GM19238 (cell line): ENCODE results near the gene MPV17L.
"Not testable (repeated sequence)": the region's sequence is repeated elsewhere in the genome, so short reads cannot be mapped to it uniquely, and the experiment has no call there.

Source experiments
- DNase-seq: peaks from one replicate; pipeline ENCODE4 v3.0.0; 2011; ENCODE audit warnings: low spot score; ENCODE audit not compliant: insufficient read length

The MPV17L gene

DNA sequence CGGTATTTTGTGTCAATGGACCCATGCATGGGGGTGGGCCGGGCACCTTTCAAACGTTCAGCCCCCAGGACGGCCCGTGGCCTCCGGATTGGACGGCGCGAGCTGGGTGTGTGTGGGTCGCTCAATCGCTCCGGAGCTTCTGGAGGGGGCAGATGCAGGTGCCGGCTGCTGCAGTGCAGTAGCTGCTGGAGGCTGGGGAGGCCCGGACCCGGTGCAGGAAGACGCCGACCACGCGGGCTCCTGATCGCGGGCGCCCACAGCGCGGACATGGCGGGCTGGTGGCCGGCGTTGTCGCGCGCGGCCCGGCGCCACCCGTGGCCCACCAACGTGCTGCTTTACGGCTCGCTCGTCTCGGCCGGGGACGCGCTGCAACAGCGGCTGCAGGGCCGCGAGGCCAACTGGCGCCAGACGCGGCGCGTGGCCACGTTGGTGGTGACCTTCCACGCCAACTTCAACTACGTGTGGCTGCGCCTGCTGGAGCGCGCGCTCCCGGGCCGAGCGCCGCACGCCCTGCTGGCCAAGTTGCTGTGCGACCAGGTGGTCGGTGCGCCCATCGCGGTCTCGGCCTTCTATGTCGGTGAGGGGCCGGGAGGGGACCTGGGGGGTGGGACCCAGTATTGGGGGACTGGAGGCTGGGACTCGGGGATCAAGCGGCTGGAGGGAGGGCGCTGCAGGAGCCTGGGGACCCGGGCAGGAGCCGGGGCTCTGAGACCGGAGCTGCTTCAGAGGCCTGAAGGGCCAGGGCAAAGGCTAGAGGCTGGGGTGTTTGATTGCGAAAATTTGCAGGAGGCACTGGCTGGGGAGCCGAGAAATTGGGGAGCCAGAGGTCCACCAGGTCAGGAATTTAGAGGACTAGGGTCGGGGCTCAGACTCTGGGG lies at the start of gene MPV17L:
MPV17L (plus strand) TSS at position 124 of the 878 bp plus-strand sequence; CDS start at position 268, 144 bp downstream.
- not testable (repeated sequence) for DNase-seq

DNA sequence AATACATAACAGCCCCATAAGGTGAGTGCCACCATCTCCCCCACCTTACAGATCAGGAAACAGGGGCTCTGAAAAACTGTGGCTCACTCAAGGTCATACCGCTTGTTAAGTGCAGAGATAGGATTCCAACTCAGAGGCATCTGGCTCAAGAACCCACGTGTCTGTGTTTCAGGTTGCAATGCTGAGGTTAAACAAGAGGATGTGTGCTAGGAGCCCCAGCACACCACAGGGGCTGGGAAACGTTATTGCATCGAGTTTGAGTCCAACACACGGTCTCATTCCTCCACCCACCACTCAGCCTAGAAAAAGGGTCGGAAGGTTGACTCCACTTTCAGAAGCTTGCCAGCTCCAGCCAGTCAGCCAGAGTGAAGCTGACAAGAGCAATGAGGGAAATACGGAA lies 46.8 kb upstream of the MPV17L start:
- DNase-seq, result not testable (repeated sequence)

DNA sequence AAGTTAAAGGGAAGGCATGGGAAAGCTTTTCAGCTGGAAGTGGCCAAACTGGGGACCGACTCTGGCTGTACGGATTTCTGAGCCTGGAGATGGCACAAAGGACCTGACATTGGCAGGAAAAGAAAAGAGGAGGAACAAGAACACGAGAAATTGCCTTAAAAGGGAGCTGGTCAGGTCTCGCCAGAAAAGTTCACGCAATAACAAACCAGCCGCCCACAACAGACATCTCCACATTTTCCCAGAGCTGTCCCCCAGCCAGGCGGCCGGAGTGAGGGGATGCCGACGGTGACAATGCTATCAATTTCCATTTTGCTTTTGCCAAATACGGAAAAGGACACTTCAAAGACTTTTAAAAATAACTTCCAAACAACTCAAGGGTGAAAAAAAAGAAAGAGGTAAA lies 44.3 kb upstream of the MPV17L start:
- DNase-seq, result not testable (repeated sequence)

- not testable (repeated sequence) for DNase-seq
Observed at GRCh38 chr16:15351745-15352144, 43.8 kb upstream of the MPV17L start.

- DNase-seq, result not testable (repeated sequence)
Observed at GRCh38 chr16:15352852-15353251, 42.7 kb upstream of the MPV17L start.

GRCh38 chr16:15354846-15355245 lies 40.7 kb upstream of the MPV17L start:
- DNase-seq, result not testable (repeated sequence)

GRCh38 chr16:15357495-15357894 lies 38.1 kb upstream of the MPV17L start:
- DNase-seq, result not testable (repeated sequence)

DNA sequence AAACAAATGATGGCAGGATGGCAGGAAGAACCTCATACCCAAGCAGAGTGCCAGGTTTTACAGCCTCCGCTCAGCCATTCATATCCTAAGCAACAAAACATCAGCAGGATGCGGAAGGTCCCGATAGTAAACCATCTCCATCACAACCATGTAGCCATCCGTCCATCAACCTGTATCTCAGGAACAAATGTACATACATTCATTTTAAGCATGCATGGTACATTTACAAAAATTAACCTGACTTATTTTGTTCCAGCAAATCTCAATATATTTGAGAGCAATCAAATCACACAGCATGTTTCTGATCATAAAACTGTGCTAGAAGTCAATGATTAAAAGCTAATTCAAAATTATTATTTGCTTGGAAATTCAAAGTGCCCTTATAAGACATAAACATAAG lies 17.4 kb upstream of the MPV17L start, which contains the start of gene NPIPA5:
NPIPA5 (minus strand) TSS at position 101 of the 400 bp plus-strand sequence; CDS start at position 101, 0 bp downstream.
- DNase-seq, result not testable (repeated sequence)

DNA sequence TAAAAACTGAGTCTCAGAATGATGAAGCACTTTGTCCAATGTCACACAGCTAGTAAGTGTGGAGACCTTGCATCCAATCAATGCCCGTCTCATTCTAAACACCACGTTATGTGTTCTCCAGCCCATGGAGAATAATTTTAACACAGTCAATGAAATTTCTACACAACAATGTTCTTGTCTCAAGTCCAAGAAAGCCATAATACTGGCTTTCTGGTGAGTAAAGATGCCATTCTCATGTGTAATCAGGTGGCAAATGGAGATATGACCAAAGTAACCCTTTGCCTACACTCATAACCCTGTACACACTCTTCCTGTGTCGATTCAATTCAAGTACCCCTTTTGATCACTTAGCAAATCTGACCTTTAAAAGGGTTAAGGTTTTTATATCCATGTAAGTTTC lies 12.7 kb upstream of the MPV17L start:
- not testable (repeated sequence) for DNase-seq

DNA sequence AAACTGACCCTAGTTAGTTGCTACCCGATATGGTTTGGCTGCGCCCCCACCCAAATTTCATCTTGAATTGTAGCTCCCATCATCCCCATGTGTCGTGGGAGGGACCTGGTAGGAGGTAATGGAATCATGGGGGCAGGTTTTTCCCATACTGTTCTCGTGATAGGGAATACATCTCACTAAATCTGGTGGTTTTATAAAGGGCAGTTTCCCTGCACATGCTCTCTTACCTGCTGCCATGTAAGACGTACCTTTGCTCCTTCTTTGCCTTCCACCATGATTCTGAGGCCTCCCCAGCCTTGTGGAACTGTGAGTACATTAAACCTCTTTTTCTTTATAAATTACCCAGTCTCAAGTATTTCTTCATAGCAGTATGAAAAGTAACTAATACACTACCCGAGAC lies 7.5 kb upstream of the MPV17L start:
- not testable (repeated sequence) for DNase-seq

DNA sequence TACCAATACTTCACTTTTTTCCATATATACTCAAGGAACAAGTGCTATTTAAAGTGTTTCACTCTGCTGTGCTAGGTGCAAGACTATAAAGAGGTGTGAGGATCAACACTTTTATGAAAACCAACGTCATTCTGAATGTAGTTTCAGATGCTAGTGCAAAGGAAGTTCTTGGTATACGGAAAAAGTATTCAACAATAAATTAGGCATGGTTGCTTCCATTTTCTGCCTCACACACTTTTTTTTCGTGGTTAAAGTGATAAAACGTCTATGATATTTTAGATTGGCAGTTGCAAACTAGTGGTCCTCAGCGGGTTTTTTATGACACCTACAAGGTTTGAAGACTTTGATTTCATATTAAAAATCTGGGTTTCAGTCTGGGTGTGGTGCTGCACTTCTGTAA lies 5.6 kb upstream of the MPV17L start:
- not testable (repeated sequence) for DNase-seq

GRCh38 chr16:15393025-15393424 lies 2.5 kb upstream of the MPV17L start:
- not testable (repeated sequence) for DNase-seq

GRCh38 chr16:15396509-15396829 lies 915 bp downstream of the MPV17L start:
- DNase-seq, result not testable (repeated sequence)

DNA sequence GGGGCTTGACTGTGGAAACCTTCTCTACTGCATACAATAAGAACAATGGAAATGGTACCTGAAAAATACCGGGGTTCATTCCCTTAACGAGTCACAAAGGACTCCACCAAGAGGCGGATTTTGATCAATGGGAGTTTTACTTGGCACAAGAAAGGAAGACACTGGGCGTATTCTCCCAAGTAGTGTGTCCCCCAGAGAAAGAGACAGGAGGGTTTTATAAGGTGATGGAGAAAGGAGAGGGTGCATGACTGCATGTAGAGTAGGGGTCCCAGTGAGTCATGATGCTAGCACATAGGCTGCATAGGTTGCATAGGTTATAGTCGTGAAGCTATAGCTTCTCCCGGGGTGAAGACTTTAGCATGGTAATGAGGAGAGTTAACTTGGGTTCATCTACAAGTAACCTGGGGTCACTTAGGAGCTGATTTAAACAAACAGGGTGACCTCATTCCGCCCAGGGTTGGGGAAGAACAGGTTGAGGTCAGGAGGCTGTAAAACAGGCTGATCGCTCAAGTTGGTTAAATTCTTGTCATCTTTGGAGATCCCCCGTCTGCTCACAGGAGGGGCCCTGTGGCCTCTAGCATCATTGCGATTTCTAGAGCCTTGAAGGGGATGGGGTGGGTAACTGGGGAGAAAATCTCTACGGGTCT lies 1.5 kb downstream of the MPV17L start:
- DNase-seq, result no peak

GRCh38 chr16:15398618-15399316 lies 3.2 kb downstream of the MPV17L start:
- no peak for DNase-seq

DNA sequence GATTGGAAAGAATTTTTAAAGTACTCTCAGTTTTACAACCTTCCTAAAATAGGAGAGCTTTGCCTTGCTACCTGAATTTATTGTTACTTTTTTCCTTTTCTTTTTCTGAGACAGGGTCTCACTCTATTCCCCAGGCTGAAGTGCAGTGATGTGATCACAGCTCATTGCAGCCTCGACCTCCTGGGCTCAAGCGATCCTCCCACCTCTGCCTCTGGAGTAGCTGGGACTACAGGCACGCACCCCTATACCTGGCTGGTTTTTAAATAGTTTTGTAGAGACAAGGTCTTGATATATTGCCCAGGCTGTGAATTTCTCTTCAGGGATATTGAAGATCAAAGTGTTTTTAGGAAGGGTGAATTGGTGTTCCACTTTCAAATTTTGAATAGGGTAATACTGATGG lies 3.8 kb downstream of the MPV17L start:
- no peak for DNase-seq

DNA sequence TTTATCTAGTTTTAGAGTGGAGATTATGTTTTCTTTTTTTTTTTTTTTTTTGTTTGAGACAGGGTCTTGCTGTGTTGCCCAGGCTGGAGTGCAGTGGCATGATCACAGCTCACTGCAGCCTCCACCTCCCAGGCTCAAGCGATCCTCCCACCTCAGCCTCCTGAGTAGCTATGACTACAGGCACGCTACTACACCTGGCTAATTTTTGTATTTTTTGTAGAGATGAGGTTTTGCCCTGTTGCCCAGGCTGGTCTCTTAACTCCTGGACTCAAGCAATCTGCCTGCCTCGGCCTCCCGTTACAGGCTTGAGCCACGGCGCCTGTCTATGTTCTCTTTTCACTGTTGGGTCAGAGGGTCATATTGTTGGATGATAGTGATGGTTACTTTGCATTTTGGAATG lies 4.8 kb downstream of the MPV17L start:
- DNase-seq, result not testable (repeated sequence)

DNA sequence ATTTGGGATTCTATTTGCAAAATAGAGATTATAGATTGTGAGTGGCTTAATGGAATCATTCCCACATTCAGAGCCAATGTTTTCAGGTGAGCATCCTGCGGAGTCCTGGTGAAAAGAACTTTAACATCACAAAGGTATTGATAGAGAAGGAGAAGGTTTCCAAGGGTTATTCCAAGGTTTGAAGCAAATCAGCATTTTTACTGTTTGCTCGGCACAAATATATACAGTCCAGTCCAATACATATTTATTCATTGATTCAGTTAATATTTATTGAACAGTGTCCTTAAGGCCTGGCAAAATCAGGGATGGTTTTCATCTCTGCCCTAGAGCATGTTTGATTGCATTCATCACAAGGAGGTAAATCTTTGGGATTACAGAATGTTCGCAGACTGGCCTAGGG lies 6.4 kb downstream of the MPV17L start:
- DNase-seq, result no peak

- no peak for DNase-seq
Observed at GRCh38 chr16:15403392-15403995, 7.9 kb downstream of the MPV17L start.

GRCh38 chr16:15404091-15404490 lies 8.5 kb downstream of the MPV17L start:
- not testable (repeated sequence) for DNase-seq

DNA sequence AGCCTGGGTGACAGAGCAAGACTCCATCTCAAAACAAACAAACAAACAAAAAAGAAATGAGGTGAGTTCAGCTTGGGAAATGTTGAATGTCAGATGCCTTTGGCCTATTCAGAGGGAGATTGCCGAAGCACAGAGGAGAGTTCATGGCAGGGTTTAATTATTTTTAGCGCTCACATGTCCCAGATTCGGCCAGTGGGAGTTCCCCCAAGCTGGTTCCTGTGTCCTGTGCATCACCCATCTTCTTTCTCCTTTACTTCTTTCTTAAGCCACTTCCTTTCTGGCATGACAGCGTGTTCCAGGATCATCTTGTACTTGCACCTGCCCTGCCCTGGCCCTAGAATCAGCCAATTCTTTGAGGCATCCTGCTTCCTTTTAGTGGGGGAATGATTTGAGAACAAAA lies 9.2 kb downstream of the MPV17L start:
- DNase-seq, result no peak
